ENCODE results near the gene CYP21A2.
"Not testable (repeated sequence)": the region's sequence is repeated elsewhere in the genome, so short reads cannot be mapped to it uniquely, and the experiment has no call there.

DNA sequence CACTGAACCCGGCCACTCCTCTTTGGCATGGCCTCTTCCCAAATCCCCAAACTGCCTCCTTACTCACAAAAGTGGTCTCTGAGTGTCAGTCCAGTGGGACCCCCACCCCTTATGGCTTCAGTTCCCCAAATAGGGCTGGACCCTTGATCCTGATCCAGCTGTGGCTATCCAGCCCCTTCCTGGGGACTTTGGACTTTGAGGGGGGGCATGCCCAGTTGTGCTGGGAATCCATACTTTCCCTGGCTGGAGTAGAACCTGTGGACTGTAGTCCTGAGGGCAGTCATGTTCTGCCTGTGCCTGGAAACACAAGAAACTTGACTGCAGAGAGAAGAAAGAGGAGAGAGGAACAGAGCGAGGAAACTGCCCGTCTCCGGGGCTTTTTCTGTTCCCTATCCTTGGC is 33.8 kb upstream of the CYP21A2 start:
- TF ChIP-seq, protein P1, sequence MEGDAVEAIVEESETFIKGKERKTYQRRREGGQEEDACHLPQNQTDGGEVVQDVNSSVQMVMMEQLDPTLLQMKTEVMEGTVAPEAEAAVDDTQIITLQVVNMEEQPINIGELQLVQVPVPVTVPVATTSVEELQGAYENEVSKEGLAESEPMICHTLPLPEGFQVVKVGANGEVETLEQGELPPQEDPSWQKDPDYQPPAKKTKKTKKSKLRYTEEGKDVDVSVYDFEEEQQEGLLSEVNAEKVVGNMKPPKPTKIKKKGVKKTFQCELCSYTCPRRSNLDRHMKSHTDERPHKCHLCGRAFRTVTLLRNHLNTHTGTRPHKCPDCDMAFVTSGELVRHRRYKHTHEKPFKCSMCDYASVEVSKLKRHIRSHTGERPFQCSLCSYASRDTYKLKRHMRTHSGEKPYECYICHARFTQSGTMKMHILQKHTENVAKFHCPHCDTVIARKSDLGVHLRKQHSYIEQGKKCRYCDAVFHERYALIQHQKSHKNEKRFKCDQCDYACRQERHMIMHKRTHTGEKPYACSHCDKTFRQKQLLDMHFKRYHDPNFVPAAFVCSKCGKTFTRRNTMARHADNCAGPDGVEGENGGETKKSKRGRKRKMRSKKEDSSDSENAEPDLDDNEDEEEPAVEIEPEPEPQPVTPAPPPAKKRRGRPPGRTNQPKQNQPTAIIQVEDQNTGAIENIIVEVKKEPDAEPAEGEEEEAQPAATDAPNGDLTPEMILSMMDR (IDR thresholded peaks at IDR 0.05; ENCODE audit: low read length), result not testable (repeated sequence)
- TF ChIP-seq EZH2 (optimal IDR thresholded peaks at IDR 0.05; ENCODE audit: low read depth, low read length); EZH2phosphoT487 (IDR thresholded peaks at IDR 0.05; ENCODE audit: low read length): not testable (repeated sequence)
